Coronary artery (tissue), 2 donors: ENCODE results near the gene PKM.

Experiments
- DNase-seq: peaks from one replicate; pipeline ENCODE4 v3.0.0-alpha.2; 2017; ENCODE audit warnings: low spot score
- H3K27ac ChIP-seq, 2 donors: fragments of 200-600 bp; sonication (generic); one replicate each; pipeline ENCODE4 v1.5.1; 2016 to 2019
- H3K4me3 ChIP-seq: fragments of 200-600 bp; sonication (generic); 2 replicates; pipeline ENCODE4 v1.5.1; 2016; ENCODE audit warnings: mild to moderate bottlenecking, moderate library complexity
- CTCF ChIP-seq: fragments of 200-600 bp; sonication (generic); IDR thresholded peaks from one replicate; pipeline ENCODE4 v1.5.1; 2019; ENCODE audit warnings: antibody characterized with exemption

PKM gene

GRCh38 chr15:72197041-72197459, 33.9 kb downstream of the PKM start:
- TF ChIP-seq CTCF, result no peak
- Histone ChIP-seq H3K27ac (no peak overlapping the region), H3K4me3 (peak overlapping the region; percentile 76)
- no peak for DNase-seq

- DNase-seq, result peak; percentile 73
- Histone ChIP-seq H3K27ac (no peak overlapping the region), H3K4me3 (peak overlapping the region; percentile 76)
Observed at GRCh38 chr15:72196409-72197040, 34.5 kb downstream of the PKM start.

GRCh38 chr15:72195101-72195511, 35.9 kb downstream of the PKM start:
- no peak overlapping the region for H3K4me3 ChIP-seq
- DNase-seq, result no peak
- TF ChIP-seq CTCF, result no peak
- H3K27ac ChIP-seq, result no peak overlapping the region

More at GRCh38 chr15:72196409-72197040, 34.5 kb downstream of the PKM start:
- TF ChIP-seq CTCF, result no peak

GRCh38 chr15:72193836-72194396, 37.1 kb downstream of the PKM start:
- no peak for TF ChIP-seq CTCF
- no peak for DNase-seq

GRCh38 chr15:72192416-72192815, 38.6 kb downstream of the PKM start:
- no peak for TF ChIP-seq CTCF
- Histone ChIP-seq H3K27ac (no peak overlapping the region), H3K4me3 (no peak overlapping the region)
- DNase-seq, result no peak

More at GRCh38 chr15:72193836-72194396, 37.1 kb downstream of the PKM start:
- H3K27ac ChIP-seq, result no peak overlapping the region
- no peak overlapping the region for H3K4me3 ChIP-seq

- DNase-seq, result no peak
- no peak overlapping the region for H3K27ac ChIP-seq
- TF ChIP-seq CTCF, result no peak
- no peak overlapping the region for H3K4me3 ChIP-seq
Observed at GRCh38 chr15:72189250-72189902, 41.6 kb downstream of the PKM start.
